H1 (cell line): ENCODE results near the gene UBE2H. TPM values are rescaled to one million over a fixed set of nuclear protein-coding genes. Genes with fewer than 3 reads are reported as not detected.

Experiments
- EP300 ChIP-seq, 2 experiments: IDR thresholded peaks; 1 replicate in 1 of 2; 2 replicates in 1 of 2; pipeline ENCODE4 v1.6.1; 2011 to 2012; ENCODE audit warnings: low read depth in 2 of 2, low read length in 2 of 2, mild to moderate bottlenecking in 2 of 2, borderline replicate concordance in 1 of 2, inconsistent platforms in 1 of 2, moderate library complexity in 1 of 2
- JUND ChIP-seq: IDR thresholded peaks from 2 replicates; pipeline ENCODE4 v1.6.1; 2011; ENCODE audit warnings: mild to moderate bottlenecking, improper control_type of control experiment, low read length
- NANOG ChIP-seq: IDR thresholded peaks from 2 replicates; pipeline ENCODE4 v1.6.1; 2011; ENCODE audit warnings: low read length, low read depth, mild to moderate bottlenecking, inconsistent platforms; ENCODE audit not compliant: insufficient read depth, poor library complexity, severe bottlenecking
- SIX5 ChIP-seq: IDR thresholded peaks from 2 replicates; pipeline ENCODE4 v1.6.1; 2011; ENCODE audit warnings: mild to moderate bottlenecking, low read depth, low read length
- TAF7 ChIP-seq: optimal IDR thresholded peaks from 2 replicates; pipeline ENCODE3; 2011; ENCODE audit warnings: low read depth, mild to moderate bottlenecking, inconsistent platforms, low read length, moderate library complexity, borderline replicate concordance
- polyA plus RNA-seq, 7 experiments: library from polyadenylated mRNA; depleted of rRNA in 3 of 7; stranded (reverse) in 5 of 7; unstranded in 2 of 7; fragments of >200 nt in 5 of 7; fragments of 200-250 nt in 2 of 7; gene quantifications; 1 replicate in 5 of 7; 2 replicates in 1 of 7; 4 replicates in 1 of 7; pipeline versions ENCODE4 v1.2.1 to v1.2.3, GENCODE V29; 2011 to 2013; ENCODE audit warnings: missing spikeins in 2 of 7, mixed read lengths in 2 of 7
- total RNA-seq: library from RNA; stranded (reverse); fragmentation: NEBNext Ultra II Directional; extraction: Animal tissue kit (Norgen Biotek cat#: 25700); gene quantifications from 2 replicates; pipeline ENCODE4 v1.2.1, GENCODE V29; 2021

Gene UBE2H
- total and polyA plus RNA-seq, 2 of the 8 experiments (the other 6 are each of a cell fraction or from before 2014, with no cell fraction given), result 30.6 to 62.2 TPM

GRCh38 chr7:129789000-129789399 lies 163.8 kb downstream of the UBE2H start (continued):
- TF ChIP-seq EP300 (IDR thresholded peaks at IDR 0.05; ENCODE audit: borderline replicate concordance in 1 of 2, low read depth in 2 of 2, low read length in 2 of 2) (no peak), NANOG (no peak), TAF7 (no peak), SIX5 (no peak), JUND (no peak)
